Sigmoid colon (tissue), 7 donors: Measurements from ENCODE around the gene KEAP1. TPM values are rescaled to one million over a fixed set of nuclear protein-coding genes. Genes with fewer than 3 reads are reported as not detected.

Experiments used
- DNase-seq: peaks from one replicate; pipeline ENCODE4 v3.0.0-alpha.2; 2019
- H3K27ac ChIP-seq, 4 donors: fragments of 200-600 bp; sonication (generic); one replicate each; pipeline ENCODE4 v1.5.1; 2016 to 2019; ENCODE audit warnings: mild to moderate bottlenecking in 1 of 4
- H3K27me3 ChIP-seq, 3 donors: fragments of 200-600 bp; sonication (generic); one replicate each; pipeline ENCODE4 v1.5.1; 2019; ENCODE audit warnings: mild to moderate bottlenecking in 1 of 3
- H3K36me3 ChIP-seq, 4 donors: fragments of 200-600 bp; sonication (generic); one replicate each; pipeline ENCODE4 v1.5.1; 2016 to 2019
- H3K4me1 ChIP-seq, 4 donors: fragments of 200-600 bp; sonication (generic); one replicate each; pipeline ENCODE4 v1.5.1; 2017 to 2019
- H3K4me3 ChIP-seq, 4 donors: fragments of 200-600 bp; sonication (generic); one replicate each; pipeline ENCODE4 v1.5.1; 2017 to 2019; ENCODE audit warnings: mild to moderate bottlenecking in 2 of 4, moderate library complexity in 1 of 4
- H3K9me3 ChIP-seq, 4 donors: fragments of 200-600 bp in 3 of 4; sonication (generic) in 3 of 4; one replicate each; pipeline versions ENCODE4 v1.5.1 to v1.6.1; 2013 to 2019
- EP300 ChIP-seq, 4 donors: sonication (generic); formaldehyde crosslinking; IDR thresholded peaks; one replicate each; pipeline ENCODE4 v1.6.1; 2017; ENCODE audit warnings: antibody characterized with exemption in 4 of 4
- POLR2A ChIP-seq, 2 donors: fragments of 450-650 bp; IDR thresholded peaks; one replicate each; pipeline ENCODE4 v1.6.1; 2016; ENCODE audit warnings: antibody characterized with exemption in 2 of 2, mild to moderate bottlenecking in 2 of 2, moderate library complexity in 2 of 2
- POLR2AphosphoS5 ChIP-seq, 4 donors: sonication (generic); formaldehyde crosslinking; IDR thresholded peaks; one replicate each; pipeline ENCODE4 v1.6.1; 2017; ENCODE audit warnings: antibody characterized with exemption in 4 of 4
- WGBS, 2 donors: extraction: QIAGEN DNeasy Blood & Tissue Kit; methylation state at CpG; one replicate each; pipeline ENCODE4 v1.1.7; 2013; 5-methylcytosine and 5-hydroxymethylcytosine counted together
- intact Hi-C: fragments of 100-400 bp; cut with DNase I; formaldehyde crosslinking; loops from one replicate; pipeline ENCODE4 v1.15.1; 2023
- polyA plus RNA-seq, 3 donors: library from polyadenylated mRNA; stranded (reverse); fragments of 200-250 nt; gene quantifications; one replicate each; pipeline ENCODE4 v1.2.3, GENCODE V29; 2013
- total RNA-seq, 4 donors: library from RNA; depleted of rRNA; stranded (reverse); fragments of >200 nt; gene quantifications; one replicate each; pipeline ENCODE4 v1.1.0, GENCODE V29; 2016
- TF ChIP-seq, protein P1 (sequence below), 4 experiments: fragments of 450-650 bp in 3 of 4; fragments of 200-600 bp in 1 of 4; IDR thresholded peaks; one replicate each; pipeline ENCODE4 v1.5.1; 2016 to 2019; ENCODE audit warnings: antibody characterized with exemption in 4 of 4, mild to moderate bottlenecking in 3 of 4, moderate library complexity in 2 of 4
- donor health status: healthy with polysubstance abuse.
- donor health status: Bipolar disorder and iron deficiency.
- donor health status: healthy.

Gene KEAP1
- total and polyA plus RNA-seq, 7 donors = 43.2 to 67.8 (median 50.5) TPM

DNA sequence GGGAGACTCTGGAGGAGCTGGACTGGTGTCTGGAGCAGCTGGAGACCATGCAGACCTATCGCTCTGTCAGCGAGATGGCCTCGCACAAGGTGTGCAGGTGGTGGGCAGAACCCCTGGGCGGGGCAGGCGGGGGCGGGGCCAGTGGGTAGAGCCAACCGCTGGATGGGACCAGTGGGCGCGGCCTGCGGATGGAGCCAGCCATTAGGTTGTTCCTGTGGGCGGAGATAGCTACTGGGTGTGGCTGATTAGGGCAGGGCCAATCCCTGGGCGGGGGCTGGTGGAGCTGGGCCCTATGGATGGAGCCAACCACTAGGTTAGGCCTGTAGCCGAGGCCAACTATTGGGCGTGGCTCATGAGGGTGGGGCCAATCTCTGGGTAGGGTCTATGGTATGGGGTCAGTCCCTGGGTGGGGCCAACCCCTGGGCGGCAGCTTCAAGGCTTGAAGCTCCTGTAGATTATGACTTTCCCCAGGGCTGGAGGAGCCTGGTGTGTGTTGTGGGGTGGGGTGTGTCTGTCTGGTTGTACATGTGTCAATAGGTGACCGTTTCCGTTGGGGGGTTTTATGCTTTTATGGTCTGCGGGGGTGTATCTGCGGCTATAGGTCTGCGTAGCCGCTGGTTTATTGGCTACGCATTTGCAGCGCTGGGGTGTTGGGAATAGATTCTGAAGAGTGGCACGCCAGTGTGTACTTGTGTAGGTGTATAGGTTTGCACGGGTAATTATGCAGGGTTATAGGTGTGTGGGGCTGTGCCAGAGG lies 52.1 kb downstream of the KEAP1 start:
- 20 to 68% methylated on average over 25 of the region's 25 CpGs for WGBS, 2 donors
- Histone ChIP-seq H3K4me1 (no peaks in the 10 kb centered on the region), H3K27me3 (no peaks in the 10 kb centered on the region), H3K36me3 (peaks cover 0 to 50% (median 11%) of the 10 kb centered on the region in 4 donors), H3K4me3 (no peak overlapping the region), H3K27ac (no peak overlapping the region), H3K9me3 (no peaks in the 10 kb centered on the region)
- TF ChIP-seq POLR2AphosphoS5 (IDR thresholded peaks at IDR 0.05) (no peak), POLR2A (IDR thresholded peaks at IDR 0.05) (no peak), EP300 (IDR thresholded peaks at IDR 0.05) (no peak)
- TF ChIP-seq, protein P1, sequence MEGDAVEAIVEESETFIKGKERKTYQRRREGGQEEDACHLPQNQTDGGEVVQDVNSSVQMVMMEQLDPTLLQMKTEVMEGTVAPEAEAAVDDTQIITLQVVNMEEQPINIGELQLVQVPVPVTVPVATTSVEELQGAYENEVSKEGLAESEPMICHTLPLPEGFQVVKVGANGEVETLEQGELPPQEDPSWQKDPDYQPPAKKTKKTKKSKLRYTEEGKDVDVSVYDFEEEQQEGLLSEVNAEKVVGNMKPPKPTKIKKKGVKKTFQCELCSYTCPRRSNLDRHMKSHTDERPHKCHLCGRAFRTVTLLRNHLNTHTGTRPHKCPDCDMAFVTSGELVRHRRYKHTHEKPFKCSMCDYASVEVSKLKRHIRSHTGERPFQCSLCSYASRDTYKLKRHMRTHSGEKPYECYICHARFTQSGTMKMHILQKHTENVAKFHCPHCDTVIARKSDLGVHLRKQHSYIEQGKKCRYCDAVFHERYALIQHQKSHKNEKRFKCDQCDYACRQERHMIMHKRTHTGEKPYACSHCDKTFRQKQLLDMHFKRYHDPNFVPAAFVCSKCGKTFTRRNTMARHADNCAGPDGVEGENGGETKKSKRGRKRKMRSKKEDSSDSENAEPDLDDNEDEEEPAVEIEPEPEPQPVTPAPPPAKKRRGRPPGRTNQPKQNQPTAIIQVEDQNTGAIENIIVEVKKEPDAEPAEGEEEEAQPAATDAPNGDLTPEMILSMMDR (IDR thresholded peaks at IDR 0.05) = no peak
- intact Hi-C loops = no loop called here
- DNase-seq = no peak

DNA sequence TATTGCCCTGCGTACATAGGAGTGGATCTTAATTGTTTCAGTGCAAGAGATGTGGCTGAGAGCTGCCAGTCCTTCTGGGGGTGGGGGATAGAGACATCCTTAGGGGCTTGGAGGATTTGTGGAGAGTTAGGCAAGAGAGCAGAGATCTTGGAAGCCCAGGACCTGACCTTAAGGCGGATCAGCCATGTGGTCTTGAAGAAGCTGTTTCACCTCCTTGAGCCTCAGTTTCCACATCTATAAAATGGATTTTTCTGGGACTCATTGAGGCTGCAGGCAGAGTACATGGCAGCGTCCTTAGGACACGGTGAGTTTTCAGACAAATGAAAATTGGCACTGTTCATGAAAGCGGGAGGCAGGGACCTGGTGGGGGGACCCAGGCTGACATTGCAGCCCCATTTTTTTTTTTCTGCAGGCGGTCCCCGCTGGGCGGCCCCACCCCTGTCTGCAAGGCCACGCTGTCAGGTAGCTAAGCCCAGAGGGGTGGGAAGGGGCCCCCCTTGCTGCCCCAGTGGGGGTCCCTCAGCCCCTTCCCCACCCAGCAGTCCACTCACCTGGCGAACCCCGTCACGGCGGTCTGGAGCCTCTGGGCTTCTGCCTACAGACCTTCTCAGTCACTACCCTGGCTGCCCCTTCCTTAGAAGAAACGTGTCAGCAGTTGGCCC lies 52.8 kb downstream of the KEAP1 start:
- no peak overlapping the region for H3K27ac ChIP-seq
- H3K9me3 ChIP-seq = no peaks in the 10 kb centered on the region
- TF ChIP-seq POLR2AphosphoS5 (IDR thresholded peaks at IDR 0.05) (no peak), POLR2A (IDR thresholded peaks at IDR 0.05) (no peak), EP300 (IDR thresholded peaks at IDR 0.05) (no peak)
- TF ChIP-seq, protein P1 (IDR thresholded peaks at IDR 0.05) = no peak
- H3K36me3 ChIP-seq = peaks cover 0 to 51% (median 11%) of the 10 kb centered on the region in 4 donors
- H3K27me3 ChIP-seq = no peaks in the 10 kb centered on the region
- no peaks in the 10 kb centered on the region for H3K4me1 ChIP-seq
- no peak for DNase-seq
- 83 to 91% methylated on average over 14 of the region's 14 CpGs for WGBS, 2 donors
- no peak overlapping the region for H3K4me3 ChIP-seq
- intact Hi-C loops = no loop called here

DNA sequence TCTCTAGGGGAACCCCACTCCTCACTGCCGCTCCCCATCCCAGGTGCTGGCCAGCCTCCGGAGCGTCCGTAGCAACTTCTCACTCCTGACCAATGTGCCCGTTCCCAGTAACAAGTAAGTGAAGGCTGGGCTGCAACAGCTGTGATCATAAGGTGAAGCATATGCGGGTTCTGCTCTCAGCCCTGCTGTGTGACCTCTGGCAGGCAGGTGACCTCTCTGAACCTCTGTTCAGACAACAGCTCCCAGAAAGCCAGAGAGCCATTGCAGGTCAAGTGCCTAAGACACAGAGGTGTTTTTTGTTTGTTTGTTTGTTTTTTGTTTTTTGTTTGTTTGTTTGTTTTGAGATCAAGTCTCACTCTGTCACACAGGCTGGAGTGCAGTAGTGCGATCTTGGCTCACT lies 54.1 kb downstream of the KEAP1 start:
- TF ChIP-seq POLR2A (IDR thresholded peaks at IDR 0.05) (no peak), EP300 (IDR thresholded peaks at IDR 0.05) (no peak), POLR2AphosphoS5 (IDR thresholded peaks at IDR 0.05) (no peak)
- TF ChIP-seq, protein P1 (IDR thresholded peaks at IDR 0.05) = no peak
- intact Hi-C loops = no loop called here
- no peak for DNase-seq
- Histone ChIP-seq H3K4me1 (no peaks in the 10 kb centered on the region), H3K27ac (no peak overlapping the region), H3K4me3 (no peak overlapping the region), H3K27me3 (no peaks in the 10 kb centered on the region), H3K9me3 (no peaks in the 10 kb centered on the region), H3K36me3 (peaks cover 0 to 47% (median 11%) of the 10 kb centered on the region in 4 donors)
- WGBS, 2 donors = 94 to 95% methylated on average over 7 of the region's 7 CpGs

DNA sequence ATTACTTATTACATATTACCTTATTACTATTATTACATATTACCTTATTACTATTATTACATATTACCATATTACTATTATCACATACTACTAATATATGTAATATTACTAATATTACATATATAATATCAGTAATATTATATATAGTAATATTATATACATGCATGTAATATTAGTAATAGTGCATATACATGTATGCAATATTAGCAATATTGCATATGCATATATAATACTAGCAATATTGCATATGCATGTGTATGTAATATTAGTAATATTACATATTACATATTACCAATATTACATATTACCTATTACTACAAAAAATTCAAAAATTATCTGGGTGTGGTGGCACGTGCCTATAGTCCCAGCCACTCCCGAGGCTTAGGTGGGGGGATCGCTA lies 60.5 kb downstream of the KEAP1 start:
- intact Hi-C loops = no loop called here
- no peak for TF ChIP-seq POLR2A (IDR thresholded peaks at IDR 0.05)
- Histone ChIP-seq H3K9me3 (no peaks in the 10 kb centered on the region), H3K4me3 (no peak overlapping the region), H3K36me3 (peaks cover 0 to 16% (median 2%) of the 10 kb centered on the region in 4 donors), H3K4me1 (no peaks in the 10 kb centered on the region), H3K27ac (no peak overlapping the region), H3K27me3 (no peaks in the 10 kb centered on the region)
- WGBS, 2 donors = 93 to 94% methylated on average over 3 of the region's 3 CpGs
- DNase-seq = no peak

DNA sequence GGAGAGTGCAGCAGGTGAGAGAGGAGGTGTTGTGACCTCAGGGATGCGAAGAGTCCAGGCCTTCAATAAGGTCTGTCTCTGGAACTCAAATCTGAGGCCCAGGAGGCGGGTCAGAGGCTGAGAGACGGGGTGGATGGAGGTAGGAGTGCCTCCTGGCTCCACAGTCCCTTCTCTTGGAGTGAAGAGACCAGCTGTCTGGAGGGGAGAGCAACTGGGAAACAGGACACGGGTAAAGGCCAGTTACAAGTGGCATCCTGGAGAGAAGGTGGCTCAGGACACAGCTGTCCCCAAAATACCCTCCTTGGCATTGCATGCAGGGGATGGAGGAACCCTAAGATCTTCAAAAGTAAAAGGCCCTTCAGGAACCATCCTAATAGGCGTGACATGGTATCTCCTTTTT lies 63.6 kb downstream of the KEAP1 start:
- TF ChIP-seq, protein P1 (IDR thresholded peaks at IDR 0.05) = no peak
- TF ChIP-seq EP300 (IDR thresholded peaks at IDR 0.05) = no peak
- TF ChIP-seq POLR2A (IDR thresholded peaks at IDR 0.05) = no peak
- TF ChIP-seq POLR2AphosphoS5 (IDR thresholded peaks at IDR 0.05) = no peak
- 87 to 89% methylated on average over 5 of the region's 5 CpGs for WGBS, 2 donors

More for the DNA sequence above, 63.6 kb downstream of the KEAP1 start:
- Histone ChIP-seq H3K4me1 (no peaks in the 10 kb centered on the region), H3K4me3 (no peak overlapping the region), H3K36me3 (no peaks in the 10 kb centered on the region), H3K27ac (no peak overlapping the region), H3K27me3 (no peaks in the 10 kb centered on the region), H3K9me3 (no peaks in the 10 kb centered on the region)
- no peak for DNase-seq
- intact Hi-C loops = no loop called here
